Stomach smooth muscle (tissue), 2 donors: ENCODE data around the gene PXN.
"Not testable (repeated sequence)": the region's sequence is repeated elsewhere in the genome, so short reads cannot be mapped to it uniquely, and the experiment has no call there.

Experiments used
- H3K27ac ChIP-seq: one replicate; pipeline ENCODE4 v1.7.0; 2013; ENCODE audit warnings: mild to moderate bottlenecking, low read length, inconsistent platforms
- H3K27me3 ChIP-seq, 2 donors: one replicate each; pipeline ENCODE4 v1.7.0; 2013; ENCODE audit warnings: low read length in 2 of 2; ENCODE audit not compliant: insufficient read depth in 2 of 2, control insufficient read depth in 1 of 2
- H3K36me3 ChIP-seq, 2 donors: one replicate each; pipeline ENCODE4 v1.7.0; 2013; ENCODE audit warnings: low read length in 2 of 2; ENCODE audit not compliant: control insufficient read depth in 2 of 2, insufficient read depth in 2 of 2
- H3K4me1 ChIP-seq: one replicate; pipeline ENCODE4 v1.7.0; 2013; ENCODE audit warnings: low read length; ENCODE audit not compliant: control insufficient read depth, insufficient read depth
- H3K4me3 ChIP-seq, 2 donors: one replicate each; pipeline ENCODE4 v1.7.0; 2013; ENCODE audit warnings: low read length in 2 of 2
- H3K9ac ChIP-seq, 2 donors: one replicate each; pipeline ENCODE4 v1.7.0; 2013; ENCODE audit warnings: low read length in 2 of 2, mild to moderate bottlenecking in 1 of 2
- H3K9me3 ChIP-seq, 2 donors: one replicate each; pipeline ENCODE4 v1.7.0; 2013; ENCODE audit warnings: low read length in 2 of 2; ENCODE audit not compliant: control insufficient read depth in 2 of 2
- donor health status: healthy.
- donor health status: Pancreatic carcinoma.

Gene PXN

GRCh38 chr12:120239776-120240494 is 25.6 kb downstream of the PXN start:
- H3K36me3 ChIP-seq = no peaks in the 10 kb centered on the region
- H3K27ac ChIP-seq = no peak overlapping the region
- H3K9me3 ChIP-seq = no peaks in the 10 kb centered on the region
- H3K4me1 ChIP-seq = peaks cover 75% of the 10 kb centered on the region
- H3K9ac ChIP-seq = no peak overlapping the region
- H3K27me3 ChIP-seq = no peaks in the 10 kb centered on the region
- H3K4me3 ChIP-seq = no peak overlapping the region

- no peak overlapping the region for H3K9ac ChIP-seq
- H3K4me3 ChIP-seq = no peak overlapping the region
- no peak overlapping the region for H3K27ac ChIP-seq
- no peaks in the 10 kb centered on the region for H3K27me3 ChIP-seq
- H3K36me3 ChIP-seq = no peaks in the 10 kb centered on the region
- peaks cover 82% of the 10 kb centered on the region for H3K4me1 ChIP-seq
- H3K9me3 ChIP-seq = no peaks in the 10 kb centered on the region
Measured at GRCh38 chr12:120238839-120239445, 26.6 kb downstream of the PXN start.

- peak overlapping the region; percentile 41 for H3K27ac ChIP-seq
- no peaks in the 10 kb centered on the region for H3K36me3 ChIP-seq
- no peaks in the 10 kb centered on the region for H3K27me3 ChIP-seq
- peaks cover 88% of the 10 kb centered on the region for H3K4me1 ChIP-seq
- H3K4me3 ChIP-seq = no peak overlapping the region
- no peaks in the 10 kb centered on the region for H3K9me3 ChIP-seq
- no peak overlapping the region for H3K9ac ChIP-seq
Measured at GRCh38 chr12:120238217-120238616, 27.3 kb downstream of the PXN start.

- Histone ChIP-seq H3K4me3 (peak overlapping the region in 1 of 2 donors; percentile 3), H3K9me3 (no peaks in the 10 kb centered on the region), H3K36me3 (no peaks in the 10 kb centered on the region), H3K9ac (no peak overlapping the region), H3K27me3 (no peaks in the 10 kb centered on the region), H3K4me1 (peaks cover 92% of the 10 kb centered on the region), H3K27ac (peak overlapping the region; percentile 41)
Measured at GRCh38 chr12:120237360-120238171, 28.0 kb downstream of the PXN start.

GRCh38 chr12:120236809-120237208 is 28.7 kb downstream of the PXN start:
- not testable (repeated sequence) for H3K4me3 ChIP-seq, H3K36me3 ChIP-seq, H3K9ac ChIP-seq, H3K9me3 ChIP-seq, H3K27me3 ChIP-seq
- peak overlapping the region; percentile 41 for H3K27ac ChIP-seq
- peaks cover 93% of the 10 kb centered on the region for H3K4me1 ChIP-seq

GRCh38 chr12:120235369-120236323 is 29.9 kb downstream of the PXN start:
- H3K9ac ChIP-seq = peak overlapping the region; percentile 49 to 60

GRCh38 chr12:120234643-120235368 is 30.7 kb downstream of the PXN start:
- H3K36me3 ChIP-seq = no peaks in the 10 kb centered on the region
- H3K27me3 ChIP-seq = no peaks in the 10 kb centered on the region
- H3K4me1 ChIP-seq = peaks cover 91% of the 10 kb centered on the region
- peak overlapping the region; percentile 95 for H3K27ac ChIP-seq
- H3K4me3 ChIP-seq = peak overlapping the region in 1 of 2 donors; percentile 58
- H3K9me3 ChIP-seq = no peaks in the 10 kb centered on the region
- H3K9ac ChIP-seq = peak overlapping the region; percentile 49 to 60

More at GRCh38 chr12:120235369-120236323, 29.9 kb downstream of the PXN start:
- Histone ChIP-seq H3K4me3 (peak overlapping the region in 1 of 2 donors; percentile 58), H3K27me3 (no peaks in the 10 kb centered on the region), H3K36me3 (no peaks in the 10 kb centered on the region), H3K9me3 (no peaks in the 10 kb centered on the region), H3K4me1 (peaks cover 93% of the 10 kb centered on the region), H3K27ac (peak overlapping the region; percentile 95)

GRCh38 chr12:120231316-120232011 is 34.1 kb downstream of the PXN start:
- Histone ChIP-seq H3K4me1 (peaks cover 83% of the 10 kb centered on the region), H3K27ac (peak overlapping the region; percentile 95), H3K9me3 (no peaks in the 10 kb centered on the region), H3K27me3 (no peaks in the 10 kb centered on the region), H3K36me3 (peaks cover 3 to 4% of the 10 kb centered on the region in 2 donors), H3K9ac (peak overlapping the region; percentile 46 to 64), H3K4me3 (peak overlapping the region in 1 of 2 donors; percentile 29)

- H3K27me3 ChIP-seq = no peaks in the 10 kb centered on the region
- H3K9ac ChIP-seq = peak overlapping the region; percentile 46 to 64
- H3K9me3 ChIP-seq = no peaks in the 10 kb centered on the region
- H3K27ac ChIP-seq = peak overlapping the region; percentile 95
- H3K4me3 ChIP-seq = peak overlapping the region in 1 of 2 donors; percentile 29
- H3K4me1 ChIP-seq = peaks cover 84% of the 10 kb centered on the region
- H3K36me3 ChIP-seq = peaks cover 7 to 10% of the 10 kb centered on the region in 2 donors
Measured at GRCh38 chr12:120230974-120231315, 34.6 kb downstream of the PXN start.
